Measurements from ENCODE around the gene NUP88.
"Not testable (repeated sequence)": the region's sequence is repeated elsewhere in the genome, so short reads cannot be mapped to it uniquely, and the experiment has no call there.

NUP88 gene

DNA sequence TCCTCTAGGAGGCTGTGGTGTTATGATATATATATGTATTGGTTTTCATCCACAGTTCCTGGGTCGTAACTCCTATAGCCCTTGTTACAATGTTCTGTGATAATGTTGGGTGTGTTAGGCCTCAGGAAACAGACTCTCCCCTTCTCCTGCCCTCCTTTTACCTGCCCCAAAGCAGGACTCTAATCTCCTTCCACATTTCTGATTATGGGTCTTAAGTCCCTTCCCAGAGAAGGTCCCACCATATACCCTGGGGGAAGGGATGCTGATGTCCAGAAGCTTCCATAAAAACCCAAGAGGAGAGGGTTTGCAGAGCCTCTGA is 19.9 kb upstream of the NUP88 start:
- peaks cover 0 to 84% (median 60%) of the 10 kb centered on the region in 11 experiments; a peak in 20 of 22 replicates for H4K20me1 ChIP-seq
- no peak for TF ChIP-seq Cebpa-rat (IDR thresholded peaks at IDR 0.05)
- H3K9ac ChIP-seq: peak overlapping the region; percentile 58 to 94 (median 86); a peak in 20 of 22 replicates
- H3K9me3 ChIP-seq (replicated peaks in 1 of 11): no peaks in the 10 kb centered on the region
- H3K27ac ChIP-seq: peak overlapping the region; percentile 27 to 91 (median 88); a peak in 15 of 22 replicates
- peak overlapping the region; percentile 32 to 98 (median 81) for H3K4me2 ChIP-seq
- H3K36me3 ChIP-seq: peaks cover 44 to 84% (median 74%) of the 10 kb centered on the region in 11 experiments
- H3K27me3 ChIP-seq: no peaks in the 10 kb centered on the region
- peak overlapping the region; percentile 79 to 97 (median 87); a peak in 19 of 20 replicates for H3K4me3 ChIP-seq
- peaks cover 31 to 43% (median 37%) of the 10 kb centered on the region in 10 experiments for H3K4me1 ChIP-seq

DNA sequence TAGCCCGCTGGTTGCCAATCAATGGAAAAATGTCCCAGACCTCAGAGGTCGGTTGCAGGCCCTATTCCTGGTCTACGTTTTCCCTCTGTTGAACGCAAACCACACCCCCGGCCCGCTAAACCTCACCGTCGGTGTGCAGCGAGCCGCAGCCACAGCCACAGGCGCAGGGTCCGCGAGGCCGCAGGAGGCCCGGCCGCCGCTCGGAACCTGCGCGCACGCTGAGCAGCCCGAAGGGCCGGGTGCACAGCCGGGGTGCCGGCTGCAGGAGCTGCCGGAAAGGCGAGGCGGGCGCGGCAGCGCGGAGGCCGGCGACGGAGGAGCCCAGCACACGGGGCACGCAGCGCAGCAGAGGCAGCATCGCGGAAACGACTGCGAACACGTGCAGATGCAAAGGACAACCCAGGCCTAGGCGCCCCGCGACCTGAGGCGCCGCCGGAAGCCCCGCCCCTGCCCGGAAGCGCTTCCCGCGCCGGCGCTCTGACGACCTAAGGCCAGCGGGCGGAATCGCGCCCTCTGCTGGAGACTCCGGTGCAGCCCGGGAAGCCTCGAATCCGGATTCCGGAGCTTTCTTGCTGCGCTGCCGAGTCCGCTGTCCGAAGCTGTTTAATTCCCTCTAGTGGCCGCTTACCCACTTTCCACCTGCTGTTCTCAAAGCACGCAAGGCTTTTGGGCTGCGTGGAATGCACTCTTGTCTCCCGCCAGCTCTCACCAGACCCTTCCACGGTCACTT is 19.4 kb upstream of the NUP88 start, which contains the start of gene C1QBP:
Gene C1QBP, minus strand, starts transcription at position 440 of the 730 bp plus-strand sequence. Its CDS starts 82 bp downstream, at position 358.
- no peaks in the 10 kb centered on the region for H3K27me3 ChIP-seq
- peak within 1 kb of the TSS; percentile 69 to 98 (median 87) for H3K4me2 ChIP-seq
- H3K4me1 ChIP-seq: peaks cover 31 to 43% (median 38%) of the 10 kb centered on the region in 10 experiments
- TF ChIP-seq Cebpa-rat (IDR thresholded peaks at IDR 0.05): no peak
- H3K9ac ChIP-seq: peak within 1 kb of the TSS; percentile 81 to 94 (median 86)
- H4K20me1 ChIP-seq: peaks cover 4 to 84% (median 60%) of the 10 kb centered on the region in 11 experiments; a peak in 21 of 22 replicates
- peaks cover 44 to 84% (median 74%) of the 10 kb centered on the region in 11 experiments for H3K36me3 ChIP-seq
- H3K27ac ChIP-seq: peak within 1 kb of the TSS; percentile 52 to 91 (median 88); a peak in 21 of 22 replicates
- peak within 1 kb of the TSS; percentile 79 to 97 (median 87) for H3K4me3 ChIP-seq
- H3K9me3 ChIP-seq (replicated peaks in 1 of 11): no peaks in the 10 kb centered on the region

DNA sequence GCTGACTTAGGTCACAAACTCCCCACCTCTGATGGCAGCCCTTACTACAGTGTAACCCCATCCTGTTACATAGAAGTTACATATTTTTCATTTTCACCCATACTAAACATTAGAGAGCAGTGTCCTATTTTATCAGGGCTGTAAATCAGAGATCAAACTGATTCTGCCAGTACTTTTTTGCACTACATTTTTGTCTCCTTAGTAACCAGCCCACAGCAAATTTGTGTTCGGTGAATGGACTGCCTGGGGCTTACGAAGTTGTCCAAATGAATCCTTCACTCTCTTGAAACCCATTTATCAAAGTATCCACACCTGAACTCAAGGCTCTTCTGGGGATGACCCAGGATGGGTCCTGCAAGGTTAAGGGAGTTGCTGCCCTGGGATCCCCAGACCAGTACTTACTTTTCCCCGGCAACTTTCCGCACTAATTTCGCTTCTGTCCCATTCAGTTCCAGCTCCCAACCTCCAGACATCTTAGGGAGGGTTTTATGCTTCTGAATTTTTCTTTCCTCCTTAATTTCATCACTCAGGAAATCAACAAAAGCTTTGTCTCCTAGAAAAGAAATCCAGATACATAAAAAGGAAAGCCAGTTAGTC is 18.4 kb upstream of the NUP88 start:
- H3K27ac ChIP-seq: peak overlapping the region; percentile 52 to 91 (median 88); a peak in 21 of 22 replicates
- H3K36me3 ChIP-seq: peaks cover 48 to 86% (median 77%) of the 10 kb centered on the region in 11 experiments

DNA sequence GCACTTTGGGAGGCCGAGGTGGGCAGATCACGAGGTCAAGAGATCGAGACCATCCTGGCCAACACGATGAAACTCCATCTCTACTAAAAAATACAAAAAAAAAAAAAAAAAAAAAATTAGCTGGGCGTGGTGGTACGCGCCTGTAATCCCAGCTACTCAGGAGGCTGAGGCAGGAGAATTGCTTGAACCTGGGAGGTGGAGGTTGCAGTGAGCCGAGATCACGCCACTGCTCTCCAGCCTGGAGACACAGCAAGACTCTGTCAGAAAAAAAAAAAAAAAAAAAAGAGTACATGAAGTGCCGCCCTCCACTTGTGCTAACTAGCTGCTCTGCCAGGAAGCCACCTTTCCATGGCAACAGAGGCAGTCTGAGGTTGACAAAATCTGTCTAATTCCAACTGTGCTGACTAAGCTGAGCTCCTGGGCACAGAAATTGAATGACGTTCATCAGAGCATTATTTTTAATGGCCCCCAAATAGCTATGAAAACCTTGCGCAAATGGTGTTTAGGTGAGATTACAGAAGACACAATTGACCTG is 16.4 kb upstream of the NUP88 start:
- H3K9me3 ChIP-seq (replicated peaks in 1 of 11); H3K27me3 ChIP-seq: not testable (repeated sequence)
- H3K27ac ChIP-seq: peak overlapping the region in 1 of 11 experiments; percentile 53; a peak in 1 of 22 replicates
- H4K20me1 ChIP-seq: peaks cover 14 to 87% (median 67%) of the 10 kb centered on the region in 11 experiments; a peak in 21 of 22 replicates
- peaks cover 62 to 86% (median 78%) of the 10 kb centered on the region in 11 experiments for H3K36me3 ChIP-seq
- peak overlapping the region in 2 of 10 experiments; percentile 90 to 97; a peak in 3 of 20 replicates for H3K4me3 ChIP-seq
- H3K4me1 ChIP-seq: peaks cover 31 to 46% (median 39%) of the 10 kb centered on the region in 10 experiments
- peak overlapping the region; percentile 26 to 98 (median 87); a peak in 20 of 22 replicates for H3K4me2 ChIP-seq
- peak overlapping the region in 8 of 11 experiments; percentile 34 to 90 (median 64); a peak in 6 of 22 replicates for H3K9ac ChIP-seq

More for the DNA sequence above, 18.4 kb upstream of the NUP88 start:
- Histone ChIP-seq H3K4me3 (peak overlapping the region; percentile 79 to 97 (median 87)), H3K4me2 (peak overlapping the region; percentile 69 to 98 (median 87)), H3K9ac (peak overlapping the region; percentile 81 to 94 (median 86)), H4K20me1 (peaks cover 14 to 87% (median 62%) of the 10 kb centered on the region in 11 experiments; a peak in 21 of 22 replicates), H3K4me1 (peaks cover 31 to 46% (median 39%) of the 10 kb centered on the region in 10 experiments), H3K27me3 (no peaks in the 10 kb centered on the region), H3K9me3 (replicated peaks in 1 of 11) (no peaks in the 10 kb centered on the region)
- TF ChIP-seq Cebpa-rat (IDR thresholded peaks at IDR 0.05): no peak

DNA sequence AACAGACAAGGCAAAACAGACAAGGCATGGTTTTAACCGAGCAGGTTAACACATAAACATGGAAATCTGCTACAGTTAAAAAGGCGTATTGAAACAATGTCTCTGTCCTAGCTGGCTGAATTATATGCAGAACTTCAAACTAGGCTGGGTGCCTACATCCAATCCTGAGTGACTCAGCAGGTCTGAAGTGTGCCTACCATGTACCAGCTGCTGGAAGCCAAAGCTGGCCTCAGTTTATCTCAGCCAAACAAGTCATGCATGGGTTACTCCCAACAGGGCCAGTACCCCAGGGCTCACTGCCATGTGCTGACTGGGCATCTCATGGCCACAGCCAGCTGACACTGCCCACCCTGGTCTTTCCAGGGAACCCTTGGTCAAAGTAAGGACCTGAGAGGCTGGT is 15.5 kb upstream of the NUP88 start:
- H3K36me3 ChIP-seq: peaks cover 71 to 86% (median 81%) of the 10 kb centered on the region in 11 experiments
- H3K27ac ChIP-seq: peak overlapping the region in 3 of 11 experiments; percentile 19 to 53 (median 23); a peak in 3 of 22 replicates
- H3K27me3 ChIP-seq: no peaks in the 10 kb centered on the region
- peaks cover 14 to 88% (median 70%) of the 10 kb centered on the region in 11 experiments; a peak in 21 of 22 replicates for H4K20me1 ChIP-seq
- peaks cover 31 to 45% (median 38%) of the 10 kb centered on the region in 10 experiments for H3K4me1 ChIP-seq
- no peak for TF ChIP-seq Cebpa-rat (IDR thresholded peaks at IDR 0.05)
- peak overlapping the region in 1 of 11 experiments; percentile 47; a peak in 1 of 22 replicates for H3K9ac ChIP-seq
- no peak overlapping the region for H3K4me3 ChIP-seq
- peak overlapping the region in 5 of 11 experiments; percentile 8 to 98 (median 18); a peak in 4 of 22 replicates for H3K4me2 ChIP-seq
- H3K9me3 ChIP-seq (replicated peaks in 1 of 11): no peaks in the 10 kb centered on the region

DNA sequence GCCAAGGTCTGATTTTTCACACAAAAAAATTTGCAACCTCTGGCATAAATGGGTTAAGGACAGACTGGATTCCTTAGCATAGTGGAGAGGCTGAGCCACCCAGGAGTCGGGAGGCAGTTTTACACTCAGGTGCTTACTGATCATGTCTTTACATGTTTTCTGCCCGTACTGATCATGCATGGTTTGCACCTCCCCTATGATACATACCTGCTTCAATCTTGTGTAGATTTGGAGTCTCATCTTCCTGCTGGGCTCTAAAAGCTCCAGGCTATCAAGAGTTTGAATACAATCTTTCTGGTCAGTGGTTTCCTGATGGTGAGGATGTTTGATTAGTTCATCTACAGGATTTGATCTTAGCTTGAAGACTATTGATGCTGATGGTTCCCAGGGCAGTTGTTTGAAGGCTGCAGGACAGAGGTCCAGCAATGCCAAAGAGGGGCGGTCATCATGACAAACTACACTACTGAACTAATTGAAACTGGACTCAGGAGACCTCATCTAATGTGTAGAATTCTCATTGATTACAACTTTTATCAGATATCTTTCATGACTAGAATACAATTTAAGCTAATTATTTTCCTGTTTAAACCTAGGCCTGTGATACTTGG is 12.6 kb upstream of the NUP88 start:
- Histone ChIP-seq H4K20me1 (peaks cover 14 to 93% (median 66%) of the 10 kb centered on the region in 11 experiments; a peak in 21 of 22 replicates), H3K4me2 (no peak overlapping the region), H3K9me3 (replicated peaks in 1 of 11) (no peaks in the 10 kb centered on the region), H3K9ac (no peak overlapping the region), H3K4me1 (peaks cover 16 to 32% (median 25%) of the 10 kb centered on the region in 10 experiments), H3K36me3 (peaks cover 94 to 100% (median 100%) of the 10 kb centered on the region in 11 experiments), H3K27me3 (no peaks in the 10 kb centered on the region), H3K4me3 (no peak overlapping the region), H3K27ac (no peak overlapping the region)
- TF ChIP-seq Cebpa-rat (IDR thresholded peaks at IDR 0.05): no peak

DNA sequence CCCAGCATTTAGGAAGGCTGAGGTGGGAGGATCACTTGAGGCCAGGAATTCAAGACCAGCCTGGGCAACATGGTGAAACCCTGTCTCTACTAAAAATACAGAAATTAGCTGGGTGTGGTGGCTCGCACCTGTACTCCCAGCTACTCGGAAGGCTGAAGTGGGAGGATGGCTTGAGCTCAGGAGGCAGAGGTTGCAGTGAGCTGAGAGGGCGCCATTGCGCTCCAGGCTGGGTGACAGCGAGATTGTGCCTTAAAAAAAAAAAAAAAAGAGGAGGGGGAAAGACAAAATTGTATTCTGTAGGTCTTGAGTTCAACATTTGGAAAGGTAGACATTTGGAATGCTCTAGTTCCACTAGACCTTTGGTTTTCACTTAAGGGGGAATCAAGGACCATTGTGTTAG is 11.8 kb upstream of the NUP88 start:
- Histone ChIP-seq H3K4me1 (peaks cover 8 to 23% (median 17%) of the 10 kb centered on the region in 10 experiments; a peak in 18 of 20 replicates), H4K20me1 (peaks cover 14 to 85% (median 57%) of the 10 kb centered on the region in 11 experiments; a peak in 21 of 22 replicates), H3K36me3 (peaks cover 95 to 100% (median 100%) of the 10 kb centered on the region in 11 experiments)
- H3K4me2 ChIP-seq; H3K27ac ChIP-seq; H3K9me3 ChIP-seq (replicated peaks in 1 of 11); H3K27me3 ChIP-seq; H3K9ac ChIP-seq; H3K4me3 ChIP-seq: not testable (repeated sequence)

DNA sequence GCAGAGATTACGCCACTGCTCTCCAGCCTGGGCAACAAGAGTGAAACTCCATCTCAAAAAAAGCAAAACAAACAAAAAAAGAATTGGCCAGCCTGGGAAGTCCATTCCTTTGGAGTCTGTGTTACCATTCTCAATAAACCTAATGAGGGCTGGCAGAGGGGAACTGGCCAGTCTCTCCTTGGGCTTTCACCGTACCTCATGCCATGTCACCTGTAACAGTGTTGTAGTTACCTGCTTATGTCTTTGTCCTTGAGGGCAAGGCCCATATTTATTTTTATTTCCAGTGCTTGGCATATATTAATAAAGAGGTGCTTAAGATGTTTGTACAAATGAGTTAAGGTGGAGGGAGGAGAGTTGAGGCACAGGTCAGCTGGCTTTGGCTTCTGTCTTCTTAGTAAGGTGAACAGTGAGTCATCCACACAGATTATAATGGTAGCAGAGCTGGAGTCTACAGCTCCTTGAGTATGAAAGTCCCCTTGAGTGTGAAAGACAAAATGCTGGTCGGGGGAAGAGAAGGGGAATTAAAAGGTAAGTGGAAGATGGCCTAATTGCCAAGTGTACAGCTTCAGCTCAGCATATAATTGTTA is 11.0 kb upstream of the NUP88 start:
- Histone ChIP-seq H4K20me1 (peaks cover 14 to 78% (median 54%) of the 10 kb centered on the region in 11 experiments; a peak in 21 of 22 replicates), H3K4me2 (no peak overlapping the region), H3K4me3 (no peak overlapping the region), H3K9me3 (replicated peaks in 1 of 11) (no peaks in the 10 kb centered on the region), H3K9ac (no peak overlapping the region), H3K27ac (no peak overlapping the region), H3K27me3 (no peaks in the 10 kb centered on the region), H3K4me1 (peaks cover under 1 to 16% (median 11%) of the 10 kb centered on the region in 10 experiments; a peak in 14 of 20 replicates), H3K36me3 (peaks cover 97 to 100% (median 100%) of the 10 kb centered on the region in 11 experiments)
- TF ChIP-seq Cebpa-rat (IDR thresholded peaks at IDR 0.05): no peak
